WERI-Rb-1 (cell line): Measurements from ENCODE around the gene ENPP1.

Experiments used
- DNase-seq: peaks from one replicate; pipeline ENCODE4 v3.0.0-alpha.2; 2020
- H3K27ac ChIP-seq: fragments of 250-450 bp; sonication (Bioruptor Pico); 2 replicates; pipeline ENCODE4 v1.5.1; 2020; ENCODE audit warnings: mild to moderate bottlenecking, moderate library complexity
- H3K27me3 ChIP-seq: fragments of 250-450 bp; sonication (Bioruptor Pico); 2 replicates; pipeline ENCODE4 v1.5.1; 2021; ENCODE audit warnings: mild to moderate bottlenecking, low read depth, moderate library complexity; ENCODE audit not compliant: insufficient read depth, severe bottlenecking
- H3K36me3 ChIP-seq: fragments of 250-450 bp; sonication (Bioruptor Pico); 2 replicates; pipeline ENCODE4 v1.5.1; 2020; ENCODE audit warnings: mild to moderate bottlenecking, moderate library complexity
- H3K4me3 ChIP-seq: 2 replicates; pipeline ENCODE4 v1.5.1; 2011; ENCODE audit warnings: low read depth, mild to moderate bottlenecking, control low read depth, low read length
- H3K9me3 ChIP-seq: fragments of 250-450 bp; sonication (Bioruptor Pico); 2 replicates; pipeline ENCODE4 v1.5.1; 2021; ENCODE audit warnings: mild to moderate bottlenecking, moderate library complexity; ENCODE audit not compliant: severe bottlenecking
- CTCF ChIP-seq: IDR thresholded peaks from 2 replicates; pipeline ENCODE4 v1.5.1; 2011; ENCODE audit warnings: low read depth, mild to moderate bottlenecking, control low read depth, inconsistent platforms, low read length

ENPP1 gene

GRCh38 chr6:131846905-131847304 lies 39.1 kb downstream of the ENPP1 start:
- Histone ChIP-seq H3K27ac (no peak overlapping the region), H3K4me3 (no peak overlapping the region), H3K27me3 (no peaks in the 10 kb centered on the region), H3K9me3 (no peaks in the 10 kb centered on the region), H3K36me3 (no peaks in the 10 kb centered on the region)
- no peak for DNase-seq
- no peak for TF ChIP-seq CTCF

DNA sequence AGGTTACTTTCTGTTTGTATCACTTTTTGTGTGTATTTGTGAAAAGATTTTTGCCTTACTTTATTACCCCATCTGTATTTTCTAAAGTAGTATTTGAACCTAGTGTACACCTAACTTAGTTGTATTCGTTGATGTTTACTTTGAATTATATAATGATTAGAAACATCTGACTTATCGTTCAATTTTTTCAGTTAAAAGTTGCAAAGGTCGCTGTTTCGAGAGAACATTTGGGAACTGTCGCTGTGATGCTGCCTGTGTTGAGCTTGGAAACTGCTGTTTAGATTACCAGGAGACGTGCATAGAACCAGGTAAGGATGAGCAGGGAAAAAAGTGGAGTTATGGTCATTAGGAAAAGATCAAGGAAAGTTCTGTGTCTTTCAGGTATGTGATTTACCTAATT lies 42.0 kb downstream of the ENPP1 start:
- Histone ChIP-seq H3K36me3 (no peaks in the 10 kb centered on the region), H3K27me3 (peaks cover 3% of the 10 kb centered on the region), H3K27ac (no peak overlapping the region), H3K4me3 (no peak overlapping the region), H3K9me3 (no peaks in the 10 kb centered on the region)
- TF ChIP-seq CTCF: no peak
- DNase-seq: no peak

DNA sequence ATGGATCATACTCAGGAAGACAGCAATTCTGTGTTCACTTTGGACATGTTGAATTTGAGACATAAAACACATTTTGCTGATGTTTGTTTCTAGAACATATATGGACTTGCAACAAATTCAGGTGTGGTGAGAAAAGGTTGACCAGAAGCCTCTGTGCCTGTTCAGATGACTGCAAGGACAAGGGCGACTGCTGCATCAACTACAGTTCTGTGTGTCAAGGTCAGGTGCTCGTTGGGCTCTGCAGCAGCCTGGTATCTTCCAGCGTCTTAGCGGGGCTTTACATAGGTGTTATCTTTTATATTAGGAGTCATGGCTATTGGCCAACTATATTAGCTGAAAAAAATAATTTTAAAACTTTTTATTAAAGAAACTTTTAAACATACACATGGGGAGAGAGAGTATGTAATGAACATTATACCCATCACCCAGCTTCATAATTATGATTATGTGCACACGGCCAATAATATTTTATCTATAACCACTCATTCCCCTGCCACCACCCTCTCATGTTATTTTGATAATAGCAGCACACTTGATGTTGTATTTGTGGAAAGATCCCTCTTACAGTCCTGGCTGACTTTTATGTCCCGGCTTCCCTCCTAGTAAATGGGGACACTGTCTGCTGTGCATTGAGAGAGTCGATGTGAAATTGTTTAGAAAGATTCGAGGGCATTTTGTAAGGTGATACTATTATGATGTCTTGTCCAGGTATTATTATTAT lies 43.4 kb downstream of the ENPP1 start:
- TF ChIP-seq CTCF: no peak
- no peaks in the 10 kb centered on the region for H3K36me3 ChIP-seq
- H3K27me3 ChIP-seq: peaks cover 3% of the 10 kb centered on the region
- no peak for DNase-seq
- no peaks in the 10 kb centered on the region for H3K9me3 ChIP-seq
- no peak overlapping the region for H3K4me3 ChIP-seq
- no peak overlapping the region for H3K27ac ChIP-seq

- Histone ChIP-seq H3K9me3 (no peaks in the 10 kb centered on the region), H3K4me3 (no peak overlapping the region), H3K36me3 (no peaks in the 10 kb centered on the region), H3K27me3 (peaks cover 3% of the 10 kb centered on the region), H3K27ac (no peak overlapping the region)
- no peak for TF ChIP-seq CTCF
- DNase-seq: no peak
These were observed 44.4 kb downstream of the ENPP1 start for GRCh38 chr6:131852200-131852599.

DNA sequence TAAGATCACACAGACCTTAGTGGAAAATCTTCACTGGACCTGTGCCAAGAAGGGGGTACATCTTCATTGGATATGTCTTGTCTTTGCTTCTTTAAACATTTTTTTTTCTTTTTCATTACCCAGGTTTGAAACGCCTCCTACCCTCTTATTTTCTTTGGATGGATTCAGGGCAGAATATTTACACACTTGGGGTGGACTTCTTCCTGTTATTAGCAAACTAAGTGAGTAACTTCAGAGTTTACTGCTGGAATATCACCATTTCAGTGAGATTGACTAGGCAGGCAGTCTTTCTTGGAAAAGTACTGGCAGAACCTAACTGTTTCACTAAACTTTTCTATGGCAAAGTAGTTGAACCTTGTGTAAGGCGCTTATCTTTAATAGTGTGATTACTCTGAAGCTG lies 47.0 kb downstream of the ENPP1 start:
- Histone ChIP-seq H3K4me3 (no peak overlapping the region), H3K27me3 (peaks cover 3% of the 10 kb centered on the region), H3K36me3 (no peaks in the 10 kb centered on the region), H3K9me3 (no peaks in the 10 kb centered on the region), H3K27ac (no peak overlapping the region)
- DNase-seq: no peak
- TF ChIP-seq CTCF: no peak
